BLaER1 (cell line): ENCODE data around the gene BCL6.

Experiments
- H3K27ac ChIP-seq: shearing (Covaris generic); formaldehyde crosslinking; 2 replicates; pipeline ENCODE4 v1.8.1; 2022
- H3K27me3 ChIP-seq: shearing (Covaris generic); formaldehyde crosslinking; 2 replicates; pipeline ENCODE4 v1.8.1; 2022
- H3K36me3 ChIP-seq: shearing (Covaris generic); formaldehyde crosslinking; 2 replicates; pipeline ENCODE4 v1.8.1; 2022
- H3K4me1 ChIP-seq: shearing (Covaris generic); formaldehyde crosslinking; 2 replicates; pipeline ENCODE4 v1.8.1; 2022
- H3K4me2 ChIP-seq: shearing (Covaris generic); formaldehyde crosslinking; 2 replicates; pipeline ENCODE4 v1.8.1; 2022
- H3K4me3 ChIP-seq: shearing (Covaris generic); formaldehyde crosslinking; 2 replicates; pipeline ENCODE4 v1.8.1; 2022
- H3K9ac ChIP-seq: shearing (Covaris generic); formaldehyde crosslinking; 2 replicates; pipeline ENCODE4 v1.8.1; 2022
- H3K9me3 ChIP-seq: shearing (Covaris generic); formaldehyde crosslinking; 2 replicates; pipeline ENCODE4 v1.8.1; 2022
- H4K20me1 ChIP-seq: shearing (Covaris generic); formaldehyde crosslinking; 2 replicates; pipeline ENCODE4 v1.8.1; 2022
- Cebpa-rat ChIP-seq: shearing (Covaris generic); IDR thresholded peaks from 2 replicates; pipeline ENCODE4 v1.8.1; 2022

BCL6 gene

GRCh38 chr3:187679638-187680396 lies 65.5 kb downstream of the BCL6 start:
- no peaks in the 10 kb centered on the region; the same call in 1 of the 2 replicates for H3K27me3 ChIP-seq
- H3K4me1 ChIP-seq: no peaks in the 10 kb centered on the region
- H3K9me3 ChIP-seq: no peaks in the 10 kb centered on the region
- no peaks in the 10 kb centered on the region for H3K36me3 ChIP-seq
- no peak for TF ChIP-seq Cebpa-rat
- no peaks in the 10 kb centered on the region for H4K20me1 ChIP-seq
- no peak overlapping the region for H3K4me2 ChIP-seq
- no peak overlapping the region for H3K27ac ChIP-seq
- H3K9ac ChIP-seq: no peak overlapping the region
- H3K4me3 ChIP-seq: no peak overlapping the region

- Histone ChIP-seq H3K4me1 (no peaks in the 10 kb centered on the region), H3K4me3 (no peak overlapping the region), H3K27ac (no peak overlapping the region), H4K20me1 (no peaks in the 10 kb centered on the region), H3K4me2 (no peak overlapping the region), H3K36me3 (no peaks in the 10 kb centered on the region), H3K27me3 (no peaks in the 10 kb centered on the region; the same call in 1 of the 2 replicates), H3K9ac (no peak overlapping the region), H3K9me3 (no peaks in the 10 kb centered on the region)
- TF ChIP-seq Cebpa-rat: no peak
These were observed 66.5 kb downstream of the BCL6 start for GRCh38 chr3:187678726-187679268.

GRCh38 chr3:187677604-187678003 lies 67.7 kb downstream of the BCL6 start:
- no peak overlapping the region for H3K9ac ChIP-seq

GRCh38 chr3:187673012-187673411 lies 72.3 kb downstream of the BCL6 start:
- Histone ChIP-seq H3K4me3 (no peak overlapping the region), H3K27me3 (no peaks in the 10 kb centered on the region; the same call in 1 of the 2 replicates), H3K4me2 (no peak overlapping the region)

More at GRCh38 chr3:187677604-187678003, 67.7 kb downstream of the BCL6 start:
- Histone ChIP-seq H3K4me2 (no peak overlapping the region), H3K4me1 (no peaks in the 10 kb centered on the region), H3K9me3 (no peaks in the 10 kb centered on the region), H3K4me3 (no peak overlapping the region), H3K36me3 (no peaks in the 10 kb centered on the region), H3K27me3 (no peaks in the 10 kb centered on the region; the same call in 1 of the 2 replicates), H3K27ac (no peak overlapping the region), H4K20me1 (no peaks in the 10 kb centered on the region)
- TF ChIP-seq Cebpa-rat: no peak

More at GRCh38 chr3:187673012-187673411, 72.3 kb downstream of the BCL6 start:
- H3K27ac ChIP-seq: no peak overlapping the region
- H3K4me1 ChIP-seq: no peaks in the 10 kb centered on the region
- no peak for TF ChIP-seq Cebpa-rat
- H3K9ac ChIP-seq: no peak overlapping the region
- H4K20me1 ChIP-seq: no peaks in the 10 kb centered on the region
- H3K36me3 ChIP-seq: no peaks in the 10 kb centered on the region
- H3K9me3 ChIP-seq: no peaks in the 10 kb centered on the region
